Esophagus squamous epithelium (tissue), 4 donors: Measurements from ENCODE around the gene CTNNA2.

Source experiments
- POLR2A ChIP-seq, 4 donors: fragments of 450-650 bp; IDR thresholded peaks; one replicate each; pipeline ENCODE4 v1.6.1; 2017; ENCODE audit warnings: antibody characterized with exemption in 4 of 4, mild to moderate bottlenecking in 4 of 4, moderate library complexity in 3 of 4
- TF ChIP-seq, protein P1 (sequence below), 6 experiments: fragments of 450-650 bp in 4 of 6; fragments of 200-600 bp in 2 of 6; sonication (generic) in 2 of 6; IDR thresholded peaks; one replicate each; pipeline ENCODE4 v1.5.1; 2016 to 2019; ENCODE audit warnings: antibody characterized with exemption in 6 of 6, mild to moderate bottlenecking in 4 of 6, moderate library complexity in 4 of 6

- TF ChIP-seq, protein P1, sequence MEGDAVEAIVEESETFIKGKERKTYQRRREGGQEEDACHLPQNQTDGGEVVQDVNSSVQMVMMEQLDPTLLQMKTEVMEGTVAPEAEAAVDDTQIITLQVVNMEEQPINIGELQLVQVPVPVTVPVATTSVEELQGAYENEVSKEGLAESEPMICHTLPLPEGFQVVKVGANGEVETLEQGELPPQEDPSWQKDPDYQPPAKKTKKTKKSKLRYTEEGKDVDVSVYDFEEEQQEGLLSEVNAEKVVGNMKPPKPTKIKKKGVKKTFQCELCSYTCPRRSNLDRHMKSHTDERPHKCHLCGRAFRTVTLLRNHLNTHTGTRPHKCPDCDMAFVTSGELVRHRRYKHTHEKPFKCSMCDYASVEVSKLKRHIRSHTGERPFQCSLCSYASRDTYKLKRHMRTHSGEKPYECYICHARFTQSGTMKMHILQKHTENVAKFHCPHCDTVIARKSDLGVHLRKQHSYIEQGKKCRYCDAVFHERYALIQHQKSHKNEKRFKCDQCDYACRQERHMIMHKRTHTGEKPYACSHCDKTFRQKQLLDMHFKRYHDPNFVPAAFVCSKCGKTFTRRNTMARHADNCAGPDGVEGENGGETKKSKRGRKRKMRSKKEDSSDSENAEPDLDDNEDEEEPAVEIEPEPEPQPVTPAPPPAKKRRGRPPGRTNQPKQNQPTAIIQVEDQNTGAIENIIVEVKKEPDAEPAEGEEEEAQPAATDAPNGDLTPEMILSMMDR (IDR thresholded peaks at IDR 0.05): no peak
- no peak for TF ChIP-seq POLR2A (IDR thresholded peaks at IDR 0.05)
These were observed 641.5 kb downstream of the CTNNA2 start for GRCh38 chr2:80154231-80154915.
